ENCODE results near the gene PPP1R3A.

Gene PPP1R3A

GRCh38 chr7:113890331-113891030, 28.3 kb downstream of the PPP1R3A start:
- Histone ChIP-seq H3K4ac (ENCODE audit: low read depth in 1 of 2, low read length in 2 of 2) (no peak overlapping the region), H2AK5ac (ENCODE audit: low read length, severe bottlenecking) (no peak overlapping the region), H2AFZ (ENCODE audit: low read depth, low read length) (no peak overlapping the region), H3K23ac (ENCODE audit: low read length in 2 of 2) (no peak overlapping the region), H2BK15ac (ENCODE audit: low read depth, poor library complexity, severe bottlenecking) (no peak overlapping the region), H2BK5ac (ENCODE audit: low read depth, low read length, poor library complexity, severe bottlenecking) (no peak overlapping the region), H2BK120ac (ENCODE audit: low read depth, low read length) (no peak overlapping the region), H3K9me3 (ENCODE audit: control insufficient read depth, low read length) (no peaks in the 10 kb centered on the region), H3K4me3 (ENCODE audit: insufficient read depth in 1 of 2, low read depth in 1 of 2, low read length in 2 of 2) (no peak overlapping the region), H3K79me1 (replicated peaks; ENCODE audit: low read length, poor library complexity, severe bottlenecking) (no peaks in the 10 kb centered on the region), H3K14ac (ENCODE audit: low read length in 2 of 2) (no peak overlapping the region), H2BK12ac (ENCODE audit: low read length in 2 of 2) (no peak overlapping the region), H3K4me1 (ENCODE audit: control insufficient read depth, insufficient read depth, low read depth, low read length) (no peaks in the 10 kb centered on the region), H3K27ac (ENCODE audit: low read length, poor library complexity, severe bottlenecking) (peak overlapping the region; percentile 67), H4K8ac (ENCODE audit: low read length) (no peak overlapping the region), H3K36me3 (ENCODE audit: control insufficient read depth in 1 of 2, insufficient read depth in 2 of 2, low read depth in 1 of 2, low read length in 2 of 2) (no peaks in the 10 kb centered on the region), H3K18ac (ENCODE audit: low read depth in 1 of 2, low read length in 2 of 2) (no peak overlapping the region), H3K4me2 (ENCODE audit: low read length, poor library complexity, severe bottlenecking) (no peak overlapping the region), H4K91ac (ENCODE audit: low read length) (no peak overlapping the region), H3K9ac (ENCODE audit: low read length) (no peak overlapping the region), H3K27me3 (ENCODE audit: control insufficient read depth in 1 of 2, insufficient read depth in 1 of 2, low read length in 2 of 2) (no peaks in the 10 kb centered on the region)
- 63% methylated on average over 1 of the region's 2 CpGs for WGBS
- no peak for DNase-seq

DNA sequence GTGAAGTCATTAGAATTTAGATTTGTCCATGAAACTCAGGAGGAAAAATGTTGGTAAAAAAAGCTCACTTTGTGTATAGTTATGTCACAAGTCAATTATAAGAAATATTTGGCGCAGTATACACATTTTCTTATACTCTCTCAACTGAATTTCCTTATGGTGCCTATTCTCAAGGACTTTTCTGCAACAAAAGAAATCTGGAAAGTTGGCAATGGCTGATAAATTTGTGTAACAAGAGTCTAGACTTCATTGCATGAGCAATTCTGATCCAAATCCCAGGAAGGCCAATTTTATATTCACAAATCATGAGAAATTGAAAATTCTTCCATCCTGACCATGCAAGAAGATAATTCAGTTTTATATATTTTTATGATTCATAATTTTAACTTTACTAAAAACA, 35.7 kb downstream of the PPP1R3A start:
- no peak overlapping the region for H2AFZ ChIP-seq (ENCODE audit: low read depth, low read length)
- H3K23ac ChIP-seq (ENCODE audit: low read length in 2 of 2) = no peak overlapping the region
- H3K27me3 ChIP-seq (ENCODE audit: control insufficient read depth in 1 of 2, insufficient read depth in 1 of 2, low read length in 2 of 2) = no peaks in the 10 kb centered on the region
- H3K4me2 ChIP-seq (ENCODE audit: low read length, poor library complexity, severe bottlenecking) = no peak overlapping the region
- no peak overlapping the region for H2BK12ac ChIP-seq (ENCODE audit: low read length in 2 of 2)
- H3K4me1 ChIP-seq (ENCODE audit: control insufficient read depth, insufficient read depth, low read depth, low read length) = no peaks in the 10 kb centered on the region
- DNase-seq = no peak
- H3K4ac ChIP-seq (ENCODE audit: low read depth in 1 of 2, low read length in 2 of 2) = no peak overlapping the region
- no peak overlapping the region for H3K4me3 ChIP-seq (ENCODE audit: insufficient read depth in 1 of 2, low read depth in 1 of 2, low read length in 2 of 2)
- H2BK15ac ChIP-seq (ENCODE audit: low read depth, poor library complexity, severe bottlenecking) = no peak overlapping the region
- no CpG with 5 or more reads among the region's 1 CpG for WGBS
- no peak overlapping the region for H2BK120ac ChIP-seq (ENCODE audit: low read depth, low read length)
- H3K36me3 ChIP-seq (ENCODE audit: control insufficient read depth in 1 of 2, insufficient read depth in 2 of 2, low read depth in 1 of 2, low read length in 2 of 2) = no peaks in the 10 kb centered on the region
- no peak overlapping the region for H3K9ac ChIP-seq (ENCODE audit: low read length)
- H4K8ac ChIP-seq (ENCODE audit: low read length) = no peak overlapping the region
- H3K14ac ChIP-seq (ENCODE audit: low read length in 2 of 2) = no peak overlapping the region
- no peaks in the 10 kb centered on the region for H3K79me1 ChIP-seq (replicated peaks; ENCODE audit: low read length, poor library complexity, severe bottlenecking)
- no peak overlapping the region for H4K91ac ChIP-seq (ENCODE audit: low read length)
- H3K27ac ChIP-seq (ENCODE audit: low read length, poor library complexity, severe bottlenecking) = no peak overlapping the region
- no peak overlapping the region for H3K18ac ChIP-seq (ENCODE audit: low read depth in 1 of 2, low read length in 2 of 2)
- H2BK5ac ChIP-seq (ENCODE audit: low read depth, low read length, poor library complexity, severe bottlenecking) = no peak overlapping the region
- no peaks in the 10 kb centered on the region for H3K9me3 ChIP-seq (ENCODE audit: control insufficient read depth, low read length)
- no peak overlapping the region for H2AK5ac ChIP-seq (ENCODE audit: low read length, severe bottlenecking)

DNA sequence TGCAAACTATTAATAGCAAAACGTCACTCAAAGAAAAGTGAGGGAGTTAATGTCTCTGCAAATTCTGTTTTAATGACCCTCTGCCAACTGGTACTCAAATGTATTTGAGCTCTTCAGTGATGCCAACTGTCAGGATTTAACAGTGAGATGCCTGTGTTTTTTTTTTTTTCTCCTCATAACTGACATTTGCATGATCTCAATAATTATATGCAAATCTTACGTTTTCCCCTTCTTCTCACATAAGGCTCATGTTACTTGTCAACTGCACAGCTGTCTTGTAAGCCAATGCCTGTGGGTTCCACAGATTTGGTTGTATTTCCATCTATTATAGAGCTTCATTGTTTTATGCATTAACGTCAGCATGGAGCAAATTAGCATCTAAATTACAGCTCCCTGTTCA, 38.2 kb downstream of the PPP1R3A start:
- H3K4me3 ChIP-seq (ENCODE audit: insufficient read depth in 1 of 2, low read depth in 1 of 2, low read length in 2 of 2) = no peak overlapping the region
- no peak overlapping the region for H3K4ac ChIP-seq (ENCODE audit: low read depth in 1 of 2, low read length in 2 of 2)
- H3K9me3 ChIP-seq (ENCODE audit: control insufficient read depth, low read length) = no peaks in the 10 kb centered on the region
- no peak for DNase-seq
- H4K8ac ChIP-seq (ENCODE audit: low read length) = no peak overlapping the region
- no peaks in the 10 kb centered on the region for H3K36me3 ChIP-seq (ENCODE audit: control insufficient read depth in 1 of 2, insufficient read depth in 2 of 2, low read depth in 1 of 2, low read length in 2 of 2)
- no peak overlapping the region for H3K18ac ChIP-seq (ENCODE audit: low read depth in 1 of 2, low read length in 2 of 2)
- H3K23ac ChIP-seq (ENCODE audit: low read length in 2 of 2) = no peak overlapping the region
- no peak overlapping the region for H3K4me2 ChIP-seq (ENCODE audit: low read length, poor library complexity, severe bottlenecking)
- H2BK120ac ChIP-seq (ENCODE audit: low read depth, low read length) = no peak overlapping the region
- no peaks in the 10 kb centered on the region for H3K4me1 ChIP-seq (ENCODE audit: control insufficient read depth, insufficient read depth, low read depth, low read length)
- no peak overlapping the region for H3K14ac ChIP-seq (ENCODE audit: low read length in 2 of 2)
- no peak overlapping the region for H2BK12ac ChIP-seq (ENCODE audit: low read length in 2 of 2)
- no peaks in the 10 kb centered on the region for H3K27me3 ChIP-seq (ENCODE audit: control insufficient read depth in 1 of 2, insufficient read depth in 1 of 2, low read length in 2 of 2)
- H2AFZ ChIP-seq (ENCODE audit: low read depth, low read length) = no peak overlapping the region
- no peak overlapping the region for H2BK5ac ChIP-seq (ENCODE audit: low read depth, low read length, poor library complexity, severe bottlenecking)
- no peak overlapping the region for H4K91ac ChIP-seq (ENCODE audit: low read length)
- H2BK15ac ChIP-seq (ENCODE audit: low read depth, poor library complexity, severe bottlenecking) = no peak overlapping the region
- H2AK5ac ChIP-seq (ENCODE audit: low read length, severe bottlenecking) = no peak overlapping the region
- no peak overlapping the region for H3K27ac ChIP-seq (ENCODE audit: low read length, poor library complexity, severe bottlenecking)
- H3K9ac ChIP-seq (ENCODE audit: low read length) = no peak overlapping the region
- no peaks in the 10 kb centered on the region for H3K79me1 ChIP-seq (replicated peaks; ENCODE audit: low read length, poor library complexity, severe bottlenecking)
- 86% methylated on average over 2 of the region's 3 CpGs for WGBS

GRCh38 chr7:113878394-113878992, 40.3 kb downstream of the PPP1R3A start:
- Histone ChIP-seq H2BK120ac (ENCODE audit: low read depth, low read length) (no peak overlapping the region), H3K4ac (ENCODE audit: low read depth in 1 of 2, low read length in 2 of 2) (no peak overlapping the region), H3K9me3 (ENCODE audit: control insufficient read depth, low read length) (no peaks in the 10 kb centered on the region), H3K4me2 (ENCODE audit: low read length, poor library complexity, severe bottlenecking) (no peak overlapping the region), H2AFZ (ENCODE audit: low read depth, low read length) (no peak overlapping the region), H2BK5ac (ENCODE audit: low read depth, low read length, poor library complexity, severe bottlenecking) (no peak overlapping the region), H3K4me1 (ENCODE audit: control insufficient read depth, insufficient read depth, low read depth, low read length) (peaks cover 1% of the 10 kb centered on the region), H2AK5ac (ENCODE audit: low read length, severe bottlenecking) (no peak overlapping the region), H2BK12ac (ENCODE audit: low read length in 2 of 2) (no peak overlapping the region), H4K8ac (ENCODE audit: low read length) (no peak overlapping the region), H3K23ac (ENCODE audit: low read length in 2 of 2) (no peak overlapping the region), H3K18ac (ENCODE audit: low read depth in 1 of 2, low read length in 2 of 2) (no peak overlapping the region), H3K36me3 (ENCODE audit: control insufficient read depth in 1 of 2, insufficient read depth in 2 of 2, low read depth in 1 of 2, low read length in 2 of 2) (no peaks in the 10 kb centered on the region), H3K79me1 (replicated peaks; ENCODE audit: low read length, poor library complexity, severe bottlenecking) (no peaks in the 10 kb centered on the region), H3K27ac (ENCODE audit: low read length, poor library complexity, severe bottlenecking) (no peak overlapping the region), H3K9ac (ENCODE audit: low read length) (no peak overlapping the region), H3K27me3 (ENCODE audit: control insufficient read depth in 1 of 2, insufficient read depth in 1 of 2, low read length in 2 of 2) (no peaks in the 10 kb centered on the region), H3K4me3 (ENCODE audit: insufficient read depth in 1 of 2, low read depth in 1 of 2, low read length in 2 of 2) (no peak overlapping the region), H4K91ac (ENCODE audit: low read length) (no peak overlapping the region), H2BK15ac (ENCODE audit: low read depth, poor library complexity, severe bottlenecking) (no peak overlapping the region), H3K14ac (ENCODE audit: low read length in 2 of 2) (no peak overlapping the region)
- no peak for DNase-seq
- WGBS = 66% methylated on average over 7 of the region's 7 CpGs
